IPS-20b (cell line): Measurements from ENCODE around the gene PPARG.
"Not testable (repeated sequence)": the region's sequence is repeated elsewhere in the genome, so short reads cannot be mapped to it uniquely, and the experiment has no call there.

ENCODE experiments used
- H3K27ac ChIP-seq: one replicate; pipeline ENCODE4 v1.5.1; 2013; ENCODE audit warnings: low read length
- H3K27me3 ChIP-seq: 2 replicates; pipeline ENCODE4 v1.6.1; 2013; ENCODE audit warnings: mild to moderate bottlenecking, low read length, inconsistent platforms; ENCODE audit not compliant: insufficient read depth
- H3K36me3 ChIP-seq: 2 replicates; pipeline ENCODE4 v1.6.1; 2013; ENCODE audit warnings: low read depth, mild to moderate bottlenecking, inconsistent platforms, low read length, moderate library complexity; ENCODE audit not compliant: insufficient read depth
- H3K4me1 ChIP-seq: 2 replicates; pipeline ENCODE4 v1.6.1; 2013; ENCODE audit warnings: mild to moderate bottlenecking, control low read depth, inconsistent platforms, low read length, moderate library complexity; ENCODE audit not compliant: insufficient read depth
- H3K4me3 ChIP-seq: 2 replicates; pipeline ENCODE4 v1.5.1; 2013; ENCODE audit warnings: mild to moderate bottlenecking, low read length, inconsistent platforms
- H3K9ac ChIP-seq: 2 replicates; pipeline ENCODE4 v1.6.1; 2013; ENCODE audit warnings: low read depth, mild to moderate bottlenecking, inconsistent platforms, low read length, moderate library complexity
- H3K9me3 ChIP-seq: 2 replicates; pipeline ENCODE4 v1.6.1; 2013; ENCODE audit warnings: mild to moderate bottlenecking, low read depth, low read length, inconsistent platforms; ENCODE audit not compliant: insufficient read depth

PPARG gene

GRCh38 chr3:12288182-12289129 lies at the start of gene PPARG:
PPARG (plus strand) TSS chr3:12289070; CDS start chr3:12379712, 90,642 bp downstream.
- no peaks in the 10 kb centered on the region for H3K36me3 ChIP-seq
- H3K4me3 ChIP-seq: peak within 1 kb of the TSS; percentile 67
- no peak within 1 kb of the TSS for H3K9ac ChIP-seq
- no peaks in the 10 kb centered on the region for H3K4me1 ChIP-seq
- peaks cover 81% of the 10 kb centered on the region for H3K27me3 ChIP-seq
- H3K27ac ChIP-seq: no peak within 1 kb of the TSS
- no peaks in the 10 kb centered on the region for H3K9me3 ChIP-seq

GRCh38 chr3:12239301-12239700 lies 49.6 kb upstream of the PPARG start:
- Histone ChIP-seq H3K27me3 (no peaks in the 10 kb centered on the region), H3K4me1 (no peaks in the 10 kb centered on the region; the same call in 1 of the 2 replicates), H3K36me3 (no peaks in the 10 kb centered on the region), H3K9me3 (no peaks in the 10 kb centered on the region), H3K27ac (no peak overlapping the region), H3K4me3 (no peak overlapping the region), H3K9ac (no peak overlapping the region)

DNA sequence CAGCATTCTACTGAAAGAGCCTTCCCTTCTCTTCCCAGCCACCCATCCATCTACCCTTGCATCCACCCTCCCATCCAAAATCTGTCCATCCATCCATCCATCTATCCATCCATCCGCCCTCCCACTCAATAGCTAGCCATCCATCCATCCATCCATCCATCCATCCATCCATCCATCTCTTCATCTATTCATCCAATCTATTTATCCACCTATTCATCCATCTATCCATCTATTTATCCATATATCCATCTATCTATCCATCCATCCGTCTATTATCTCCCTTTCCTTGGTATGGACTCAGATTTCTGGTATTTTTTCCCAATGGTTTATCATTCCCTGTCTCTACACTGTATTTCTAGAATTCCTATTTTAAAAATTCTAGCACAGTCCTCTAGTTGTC lies 46.1 kb upstream of the PPARG start:
- Histone ChIP-seq H3K27ac (no peak overlapping the region), H3K27me3 (no peaks in the 10 kb centered on the region), H3K4me1 (no peaks in the 10 kb centered on the region; the same call in 1 of the 2 replicates), H3K36me3 (no peaks in the 10 kb centered on the region), H3K9ac (no peak overlapping the region), H3K9me3 (no peaks in the 10 kb centered on the region), H3K4me3 (no peak overlapping the region)

GRCh38 chr3:12246497-12247163 lies 42.2 kb upstream of the PPARG start:
- Histone ChIP-seq H3K27ac (no peak overlapping the region), H3K9ac (no peak overlapping the region), H3K27me3 (no peaks in the 10 kb centered on the region), H3K36me3 (no peaks in the 10 kb centered on the region), H3K4me3 (no peak overlapping the region), H3K9me3 (peaks cover 7% of the 10 kb centered on the region), H3K4me1 (no peaks in the 10 kb centered on the region)

DNA sequence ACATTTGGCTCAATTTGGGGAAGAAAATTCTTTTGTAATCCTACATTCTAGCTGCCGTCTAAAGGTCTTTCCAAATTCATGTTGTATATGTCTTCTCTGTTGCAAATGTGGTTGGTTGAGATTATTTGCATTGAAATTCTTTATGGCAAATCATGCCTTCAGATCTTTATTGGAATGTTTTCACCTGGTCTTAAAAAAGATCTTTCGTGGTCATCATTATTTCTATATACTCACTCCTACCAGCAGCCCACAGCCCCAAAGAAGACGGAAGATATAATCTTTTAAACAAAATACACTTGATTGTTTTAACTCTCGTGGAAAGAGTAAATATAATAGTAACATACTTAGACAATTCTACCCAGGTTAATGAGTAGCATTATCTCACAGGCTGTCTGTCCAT lies 41.5 kb upstream of the PPARG start:
- Histone ChIP-seq H3K36me3 (no peaks in the 10 kb centered on the region), H3K27me3 (no peaks in the 10 kb centered on the region), H3K27ac (no peak overlapping the region), H3K4me3 (no peak overlapping the region), H3K9me3 (peaks cover 7% of the 10 kb centered on the region), H3K4me1 (no peaks in the 10 kb centered on the region), H3K9ac (no peak overlapping the region)

GRCh38 chr3:12249519-12249918 lies 39.4 kb upstream of the PPARG start:
- Histone ChIP-seq H3K4me1 (no peaks in the 10 kb centered on the region; the same call in 1 of the 2 replicates), H3K4me3 (no peak overlapping the region), H3K36me3 (no peaks in the 10 kb centered on the region), H3K9me3 (peaks cover 7% of the 10 kb centered on the region), H3K27me3 (no peaks in the 10 kb centered on the region), H3K9ac (no peak overlapping the region), H3K27ac (no peak overlapping the region)

DNA sequence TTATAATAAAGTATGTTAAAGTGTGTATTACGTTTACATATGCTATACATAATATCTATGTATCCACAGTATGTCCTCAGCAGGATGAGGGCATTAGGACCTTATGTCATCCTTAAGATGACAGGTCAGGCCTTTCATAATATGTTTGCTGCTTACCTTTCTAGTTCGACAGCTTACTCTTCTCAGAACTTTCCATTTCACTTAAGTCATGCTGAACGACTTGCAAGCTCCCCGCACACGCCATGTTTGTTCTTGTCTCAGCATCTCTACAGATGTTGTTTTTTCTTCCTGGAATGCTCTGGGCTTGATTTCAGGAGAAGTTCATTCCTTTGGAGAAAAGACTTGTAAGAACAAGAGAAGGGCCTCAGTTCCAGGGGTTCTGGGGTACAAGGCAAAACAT lies 36.0 kb upstream of the PPARG start:
- H3K36me3 ChIP-seq: no peaks in the 10 kb centered on the region
- H3K9me3 ChIP-seq: peaks cover 7% of the 10 kb centered on the region
- H3K4me3 ChIP-seq: no peak overlapping the region
- no peak overlapping the region for H3K9ac ChIP-seq
- H3K27ac ChIP-seq: no peak overlapping the region
- no peaks in the 10 kb centered on the region for H3K27me3 ChIP-seq
- H3K4me1 ChIP-seq: no peaks in the 10 kb centered on the region; the same call in 1 of the 2 replicates

DNA sequence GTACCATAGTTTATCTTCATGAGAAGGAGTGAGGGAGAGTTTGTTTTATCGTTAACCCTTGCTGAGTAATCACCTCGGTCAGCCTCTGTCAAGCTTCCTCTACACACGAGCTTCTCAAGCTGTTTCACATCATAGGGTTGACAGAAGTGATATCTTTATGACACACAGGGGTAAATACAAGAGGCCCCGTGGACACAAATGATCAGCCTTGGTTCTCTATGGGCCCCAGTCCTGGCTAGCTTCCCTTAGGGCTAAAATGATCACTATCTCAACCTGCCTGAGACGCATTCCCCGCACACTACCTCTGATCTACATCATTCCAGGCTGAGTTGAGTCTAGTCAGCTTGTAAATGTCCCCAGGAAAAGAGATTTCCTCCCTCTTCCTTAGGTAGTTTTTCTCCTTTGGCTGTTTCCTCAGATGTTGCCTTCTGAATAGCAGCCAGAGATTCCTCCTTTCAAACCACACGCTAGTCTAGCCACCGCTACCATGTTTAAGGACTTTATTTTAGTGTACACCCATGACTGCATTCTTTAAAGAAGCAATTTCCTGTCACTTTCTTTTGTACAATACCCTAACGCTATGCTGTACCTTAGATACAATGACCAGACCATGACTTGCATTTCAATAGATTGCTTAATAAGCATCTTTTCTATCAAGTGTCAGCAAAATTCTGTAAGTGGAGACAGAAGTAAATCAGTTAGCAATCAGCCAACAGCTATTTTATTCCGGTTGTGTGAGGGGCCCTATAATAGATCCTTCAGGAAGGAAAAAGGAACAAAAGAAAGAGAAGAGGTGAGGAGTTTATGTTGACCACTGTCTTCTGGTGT lies 35.1 kb upstream of the PPARG start:
- Histone ChIP-seq H3K9me3 (peaks cover 7% of the 10 kb centered on the region), H3K27ac (no peak overlapping the region), H3K36me3 (no peaks in the 10 kb centered on the region), H3K4me1 (no peaks in the 10 kb centered on the region; the same call in 1 of the 2 replicates), H3K27me3 (no peaks in the 10 kb centered on the region), H3K9ac (no peak overlapping the region), H3K4me3 (no peak overlapping the region)

DNA sequence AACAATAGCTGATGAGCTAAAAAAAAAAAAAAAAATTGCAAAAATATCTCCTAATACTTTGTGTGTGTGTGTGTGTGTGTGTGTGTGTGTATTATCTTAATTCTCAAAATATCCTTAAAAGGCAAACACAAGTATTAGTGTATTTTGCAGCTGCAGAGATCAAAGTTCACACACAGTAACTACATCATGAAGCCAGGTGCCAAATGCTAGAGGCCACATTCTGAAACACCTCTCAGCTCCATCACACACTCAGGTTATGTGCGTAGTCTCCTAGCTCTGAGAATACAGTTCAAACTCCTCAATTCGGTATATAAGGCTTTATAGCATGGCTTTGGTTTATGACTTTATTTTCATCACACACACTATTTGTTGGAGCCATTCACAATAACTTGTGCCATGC lies 33.5 kb upstream of the PPARG start:
- no peaks in the 10 kb centered on the region for H3K9me3 ChIP-seq
- no peak overlapping the region for H3K4me3 ChIP-seq
- no peaks in the 10 kb centered on the region; the same call in 1 of the 2 replicates for H3K4me1 ChIP-seq
- H3K27ac ChIP-seq: no peak overlapping the region
- H3K27me3 ChIP-seq: no peaks in the 10 kb centered on the region
- H3K9ac ChIP-seq: no peak overlapping the region
- H3K36me3 ChIP-seq: no peaks in the 10 kb centered on the region

GRCh38 chr3:12258911-12259310 lies 30.0 kb upstream of the PPARG start:
- Histone ChIP-seq H3K9me3 (no peaks in the 10 kb centered on the region), H3K27ac (no peak overlapping the region), H3K36me3 (no peaks in the 10 kb centered on the region), H3K4me3 (no peak overlapping the region), H3K9ac (no peak overlapping the region), H3K27me3 (no peaks in the 10 kb centered on the region), H3K4me1 (no peaks in the 10 kb centered on the region; the same call in 1 of the 2 replicates)

- not testable (repeated sequence) for H3K4me3 ChIP-seq, H3K36me3 ChIP-seq, H3K9ac ChIP-seq, H3K4me1 ChIP-seq, H3K27me3 ChIP-seq, H3K27ac ChIP-seq, H3K9me3 ChIP-seq
Observed at GRCh38 chr3:12262173-12262572, 26.7 kb upstream of the PPARG start.
